Stimulated activated CD4-positive, alpha-beta T cell treated with anti-CD3 and anti-CD28 coated beads, Interleukin-4, amount 100 ng/mL, for 24 hours (primary cell): ENCODE results near the gene ATP5F1E.
"Not testable (repeated sequence)": the region's sequence is repeated elsewhere in the genome, so short reads cannot be mapped to it uniquely, and the experiment has no call there.

Experiments used
- DNase-seq: peaks from one replicate; pipeline ENCODE4 v3.0.0-alpha.2; 2020

ATP5F1E gene

GRCh38 chr20:58987790-58988564 lies 44.2 kb downstream of the ATP5F1E start:
- DNase-seq: no peak

GRCh38 chr20:58986968-58987517 lies 45.1 kb downstream of the ATP5F1E start:
- no peak for DNase-seq

GRCh38 chr20:58986286-58986967 lies 45.7 kb downstream of the ATP5F1E start:
- no peak for DNase-seq

GRCh38 chr20:58985656-58986055 lies 46.5 kb downstream of the ATP5F1E start:
- no peak for DNase-seq

GRCh38 chr20:58984691-58985090 lies 47.4 kb downstream of the ATP5F1E start:
- no peak for DNase-seq

GRCh38 chr20:58983115-58983468 lies 49.0 kb downstream of the ATP5F1E start:
- DNase-seq: not testable (repeated sequence)

GRCh38 chr20:58982406-58983114 lies 49.6 kb downstream of the ATP5F1E start:
- no peak for DNase-seq

GRCh38 chr20:58981628-58982364 lies 50.3 kb downstream of the ATP5F1E start:
- DNase-seq: no peak

- peak; percentile 87 for DNase-seq
These were observed 51.2 kb downstream of the ATP5F1E start, which contains the start of gene NELFCD for GRCh38 chr20:58980711-58981627. Gene NELFCD, plus strand, starts transcription at chr20:58981256. Its CDS starts 54 bp downstream, at chr20:58981310.

- no peak for DNase-seq
These were observed 53.6 kb downstream of the ATP5F1E start for GRCh38 chr20:58978351-58979190.

GRCh38 chr20:58976061-58976730 lies 55.9 kb downstream of the ATP5F1E start:
- no peak for DNase-seq
